Dendritic cell treated with granulocyte-macrophage colony-stimulating factor and Interleukin-4, amounts not matched to agents 40 ng/mL and 50 ng/mL, for 4 days (primary cell): ENCODE data around the gene MC3R.
"Not testable (repeated sequence)": the region's sequence is repeated elsewhere in the genome, so short reads cannot be mapped to it uniquely, and the experiment has no call there.

Source experiments
- H3K27ac Mint-ChIP-seq: one replicate; pipeline ENCODE4 v1.8.0; 2022; ENCODE audit warnings: mild to moderate bottlenecking, mixed read lengths
- H3K27me3 Mint-ChIP-seq: one replicate; pipeline ENCODE4 v1.8.0; 2022; ENCODE audit warnings: mild to moderate bottlenecking, mixed read lengths
- H3K36me3 Mint-ChIP-seq: one replicate; pipeline ENCODE4 v1.8.0; 2022; ENCODE audit warnings: low read depth, mixed read lengths
- H3K4me1 Mint-ChIP-seq: one replicate; pipeline ENCODE4 v1.8.0; 2022; ENCODE audit warnings: low read depth, mixed read lengths
- H3K4me3 Mint-ChIP-seq: one replicate; pipeline ENCODE4 v1.8.0; 2022; ENCODE audit warnings: mild to moderate bottlenecking, moderate library complexity, mixed read lengths
- H3K9me3 Mint-ChIP-seq: one replicate; pipeline ENCODE4 v1.8.0; 2022; ENCODE audit warnings: mixed read lengths
- intact Hi-C: fragments of 100-400 bp; cut with micrococcal nuclease; formaldehyde crosslinking; loops from one replicate; pipeline ENCODE4 v1.15.0; 2022

MC3R gene

GRCh38 chr20:56247954-56248782 lies at the start of gene MC3R:
MC3R (plus strand) TSS chr20:56248732; CDS start chr20:56248844, 112 bp downstream.
- H3K36me3 Mint-ChIP-seq: no peaks in the 10 kb centered on the region
- no peaks in the 10 kb centered on the region for H3K9me3 Mint-ChIP-seq
- intact Hi-C loops: no loop called here
- no peak within 1 kb of the TSS for H3K27ac Mint-ChIP-seq
- no peaks in the 10 kb centered on the region for H3K4me1 Mint-ChIP-seq
- H3K27me3 Mint-ChIP-seq: peaks cover 13% of the 10 kb centered on the region
- H3K4me3 Mint-ChIP-seq: no peak within 1 kb of the TSS

- no peak overlapping the region for H3K27ac Mint-ChIP-seq
- no peaks in the 10 kb centered on the region for H3K36me3 Mint-ChIP-seq
- H3K9me3 Mint-ChIP-seq: peaks cover 30% of the 10 kb centered on the region
- no peak overlapping the region for H3K4me3 Mint-ChIP-seq
- no peaks in the 10 kb centered on the region for H3K27me3 Mint-ChIP-seq
- intact Hi-C loops: no loop called here
- no peaks in the 10 kb centered on the region for H3K4me1 Mint-ChIP-seq
These were observed 48.1 kb upstream of the MC3R start for GRCh38 chr20:56200456-56200855.

- Mint-ChIP-seq H3K9me3 (peaks cover 30% of the 10 kb centered on the region), H3K36me3 (no peaks in the 10 kb centered on the region), H3K27me3 (no peaks in the 10 kb centered on the region), H3K27ac (no peak overlapping the region), H3K4me1 (no peaks in the 10 kb centered on the region), H3K4me3 (no peak overlapping the region)
- intact Hi-C loops: no loop called here
These were observed 45.9 kb upstream of the MC3R start for GRCh38 chr20:56202493-56203077.

- H3K9me3 Mint-ChIP-seq: peaks cover 23% of the 10 kb centered on the region
- intact Hi-C loops: no loop called here
- H3K27me3 Mint-ChIP-seq: no peaks in the 10 kb centered on the region
- no peak overlapping the region for H3K4me3 Mint-ChIP-seq
- H3K36me3 Mint-ChIP-seq: no peaks in the 10 kb centered on the region
- no peaks in the 10 kb centered on the region for H3K4me1 Mint-ChIP-seq
- H3K27ac Mint-ChIP-seq: no peak overlapping the region
These were observed 44.3 kb upstream of the MC3R start for GRCh38 chr20:56204206-56204605.

- peaks cover 12% of the 10 kb centered on the region for H3K9me3 Mint-ChIP-seq
- intact Hi-C loops: no loop called here
- H3K27me3 Mint-ChIP-seq: no peaks in the 10 kb centered on the region
- H3K4me1 Mint-ChIP-seq: no peaks in the 10 kb centered on the region
- no peaks in the 10 kb centered on the region for H3K36me3 Mint-ChIP-seq
- no peak overlapping the region for H3K27ac Mint-ChIP-seq
- H3K4me3 Mint-ChIP-seq: no peak overlapping the region
These were observed 43.2 kb upstream of the MC3R start for GRCh38 chr20:56205346-56205745.

GRCh38 chr20:56207656-56208055 lies 40.9 kb upstream of the MC3R start:
- H3K36me3 Mint-ChIP-seq: no peaks in the 10 kb centered on the region
- H3K4me1 Mint-ChIP-seq: peaks cover 5% of the 10 kb centered on the region
- no peaks in the 10 kb centered on the region for H3K27me3 Mint-ChIP-seq
- no peaks in the 10 kb centered on the region for H3K9me3 Mint-ChIP-seq
- no peak overlapping the region for H3K4me3 Mint-ChIP-seq
- H3K27ac Mint-ChIP-seq: no peak overlapping the region
- intact Hi-C loops: no loop called here

GRCh38 chr20:56208121-56208520 lies 40.4 kb upstream of the MC3R start:
- intact Hi-C loops: no loop called here
- Mint-ChIP-seq H3K27ac (no peak overlapping the region), H3K36me3 (no peaks in the 10 kb centered on the region), H3K27me3 (no peaks in the 10 kb centered on the region), H3K4me1 (peaks cover 5% of the 10 kb centered on the region), H3K4me3 (no peak overlapping the region), H3K9me3 (no peaks in the 10 kb centered on the region)

GRCh38 chr20:56211051-56211450 lies 37.5 kb upstream of the MC3R start:
- Mint-ChIP-seq H3K36me3 (no peaks in the 10 kb centered on the region), H3K4me3 (no peak overlapping the region), H3K9me3 (no peaks in the 10 kb centered on the region), H3K27me3 (no peaks in the 10 kb centered on the region), H3K27ac (no peak overlapping the region), H3K4me1 (peaks cover 5% of the 10 kb centered on the region)
- intact Hi-C loops: no loop called here

GRCh38 chr20:56212091-56212490 lies 36.4 kb upstream of the MC3R start:
- Mint-ChIP-seq H3K4me1 (peaks cover 5% of the 10 kb centered on the region), H3K27ac (no peak overlapping the region)
- intact Hi-C loops: no loop called here

GRCh38 chr20:56213321-56213720 lies 35.2 kb upstream of the MC3R start:
- Mint-ChIP-seq H3K27ac (no peak overlapping the region), H3K9me3 (no peaks in the 10 kb centered on the region), H3K4me1 (peaks cover 5% of the 10 kb centered on the region), H3K36me3 (no peaks in the 10 kb centered on the region), H3K27me3 (no peaks in the 10 kb centered on the region), H3K4me3 (no peak overlapping the region)
- intact Hi-C loops: no loop called here

More at GRCh38 chr20:56212091-56212490, 36.4 kb upstream of the MC3R start:
- no peaks in the 10 kb centered on the region for H3K36me3 Mint-ChIP-seq
- no peaks in the 10 kb centered on the region for H3K9me3 Mint-ChIP-seq
- H3K27me3 Mint-ChIP-seq: no peaks in the 10 kb centered on the region
- no peak overlapping the region for H3K4me3 Mint-ChIP-seq

- H3K27me3 Mint-ChIP-seq: no peaks in the 10 kb centered on the region
- no peak overlapping the region for H3K27ac Mint-ChIP-seq
- no peaks in the 10 kb centered on the region for H3K9me3 Mint-ChIP-seq
- H3K36me3 Mint-ChIP-seq: no peaks in the 10 kb centered on the region
- H3K4me3 Mint-ChIP-seq: no peak overlapping the region
- intact Hi-C loops: no loop called here
- H3K4me1 Mint-ChIP-seq: peaks cover 5% of the 10 kb centered on the region
These were observed 33.4 kb upstream of the MC3R start for GRCh38 chr20:56215115-56215514.

- intact Hi-C loops: no loop called here
- H3K4me1 Mint-ChIP-seq: no peaks in the 10 kb centered on the region
- H3K27me3 Mint-ChIP-seq: no peaks in the 10 kb centered on the region
- H3K36me3 Mint-ChIP-seq: no peaks in the 10 kb centered on the region
- no peak overlapping the region for H3K27ac Mint-ChIP-seq
- H3K9me3 Mint-ChIP-seq: no peaks in the 10 kb centered on the region
- no peak overlapping the region for H3K4me3 Mint-ChIP-seq
These were observed 30.7 kb upstream of the MC3R start for GRCh38 chr20:56217829-56218228.

- H3K27me3 Mint-ChIP-seq, H3K36me3 Mint-ChIP-seq, H3K9me3 Mint-ChIP-seq, H3K27ac Mint-ChIP-seq, H3K4me3 Mint-ChIP-seq, H3K4me1 Mint-ChIP-seq, intact Hi-C loops: not testable (repeated sequence)
These were observed 27.3 kb upstream of the MC3R start for GRCh38 chr20:56221186-56221585.

GRCh38 chr20:56222201-56222600 lies 26.3 kb upstream of the MC3R start:
- no peaks in the 10 kb centered on the region for H3K9me3 Mint-ChIP-seq
- H3K4me3 Mint-ChIP-seq: no peak overlapping the region
- no peaks in the 10 kb centered on the region for H3K36me3 Mint-ChIP-seq
- intact Hi-C loops: no loop called here
- H3K27ac Mint-ChIP-seq: no peak overlapping the region
- no peaks in the 10 kb centered on the region for H3K27me3 Mint-ChIP-seq
- no peaks in the 10 kb centered on the region for H3K4me1 Mint-ChIP-seq

GRCh38 chr20:56222945-56223344 lies 25.6 kb upstream of the MC3R start:
- Mint-ChIP-seq H3K36me3 (no peaks in the 10 kb centered on the region), H3K4me3 (no peak overlapping the region), H3K9me3 (no peaks in the 10 kb centered on the region), H3K27me3 (no peaks in the 10 kb centered on the region), H3K27ac (no peak overlapping the region), H3K4me1 (no peaks in the 10 kb centered on the region)
- intact Hi-C loops: no loop called here
